ENCODE results near the gene TRAF2. TPM values are rescaled to one million over a fixed set of nuclear protein-coding genes. Genes with fewer than 3 reads are reported as not detected.

Gene TRAF2
- total RNA-seq, 1 donor from 2014 or later: 21.7 TPM

- H3K9me3 Mint-ChIP-seq (ENCODE audit: unreplicated experiment): no peaks in the 10 kb centered on the region
- DNase-seq (ENCODE audit: low spot score): no peak
- H3K4me1 Mint-ChIP-seq (ENCODE audit: unreplicated experiment): peaks cover 3% of the 10 kb centered on the region
- TF ChIP-seq CTCF (IDR thresholded peaks at IDR 0.05; ENCODE audit: unreplicated experiment): no peak
- H3K27me3 Mint-ChIP-seq (ENCODE audit: unreplicated experiment): peaks cover 8% of the 10 kb centered on the region
- no peak overlapping the region for H3K4me3 Mint-ChIP-seq (ENCODE audit: unreplicated experiment)
- no peak overlapping the region for H3K27ac Mint-ChIP-seq (ENCODE audit: unreplicated experiment)
- H3K36me3 Mint-ChIP-seq (ENCODE audit: low read depth, unreplicated experiment): peaks cover 20% of the 10 kb centered on the region
Measured at GRCh38 chr9:136935651-136936050, 49.3 kb downstream of the TRAF2 start.

GRCh38 chr9:136936645-136937170, 50.4 kb downstream of the TRAF2 start:
- TF ChIP-seq CTCF (IDR thresholded peaks at IDR 0.05; ENCODE audit: unreplicated experiment): no peak
- H3K36me3 Mint-ChIP-seq (ENCODE audit: low read depth, unreplicated experiment): peaks cover 20% of the 10 kb centered on the region
- DNase-seq (ENCODE audit: low spot score): no peak
- no peak overlapping the region for H3K27ac Mint-ChIP-seq (ENCODE audit: unreplicated experiment)
- H3K9me3 Mint-ChIP-seq (ENCODE audit: unreplicated experiment): no peaks in the 10 kb centered on the region
- H3K4me3 Mint-ChIP-seq (ENCODE audit: unreplicated experiment): no peak overlapping the region
- H3K27me3 Mint-ChIP-seq (ENCODE audit: unreplicated experiment): peaks cover 8% of the 10 kb centered on the region
- peaks cover 3% of the 10 kb centered on the region for H3K4me1 Mint-ChIP-seq (ENCODE audit: unreplicated experiment)

GRCh38 chr9:136937186-136938001, 51.1 kb downstream of the TRAF2 start:
- peaks cover 3% of the 10 kb centered on the region for H3K4me1 Mint-ChIP-seq (ENCODE audit: unreplicated experiment)
- H3K9me3 Mint-ChIP-seq (ENCODE audit: unreplicated experiment): no peaks in the 10 kb centered on the region
- no peak for DNase-seq (ENCODE audit: low spot score)
- H3K27me3 Mint-ChIP-seq (ENCODE audit: unreplicated experiment): peaks cover 8% of the 10 kb centered on the region
- no peak overlapping the region for H3K27ac Mint-ChIP-seq (ENCODE audit: unreplicated experiment)
- peaks cover 24% of the 10 kb centered on the region for H3K36me3 Mint-ChIP-seq (ENCODE audit: low read depth, unreplicated experiment)
- no peak overlapping the region for H3K4me3 Mint-ChIP-seq (ENCODE audit: unreplicated experiment)
- no peak for TF ChIP-seq CTCF (IDR thresholded peaks at IDR 0.05; ENCODE audit: unreplicated experiment)

- Mint-ChIP-seq H3K27me3 (ENCODE audit: unreplicated experiment) (peaks cover 8% of the 10 kb centered on the region), H3K4me1 (ENCODE audit: unreplicated experiment) (peaks cover 3% of the 10 kb centered on the region), H3K4me3 (ENCODE audit: unreplicated experiment) (no peak overlapping the region), H3K9me3 (ENCODE audit: unreplicated experiment) (no peaks in the 10 kb centered on the region), H3K27ac (ENCODE audit: unreplicated experiment) (peak overlapping the region; percentile 24), H3K36me3 (ENCODE audit: low read depth, unreplicated experiment) (peaks cover 18% of the 10 kb centered on the region)
- TF ChIP-seq CTCF (IDR thresholded peaks at IDR 0.05; ENCODE audit: unreplicated experiment): no peak
- DNase-seq (ENCODE audit: low spot score): no peak
Measured at GRCh38 chr9:136939431-136939995, 53.2 kb downstream of the TRAF2 start.
